Measurements from ENCODE around the gene CERS6. TPM values are rescaled to one million over a fixed set of nuclear protein-coding genes. Genes with fewer than 3 reads are reported as not detected.

Gene CERS6
- total RNA-seq, 4 donors from 2014 or later: 45.0 to 61.2 (median 56.4) TPM

DNA sequence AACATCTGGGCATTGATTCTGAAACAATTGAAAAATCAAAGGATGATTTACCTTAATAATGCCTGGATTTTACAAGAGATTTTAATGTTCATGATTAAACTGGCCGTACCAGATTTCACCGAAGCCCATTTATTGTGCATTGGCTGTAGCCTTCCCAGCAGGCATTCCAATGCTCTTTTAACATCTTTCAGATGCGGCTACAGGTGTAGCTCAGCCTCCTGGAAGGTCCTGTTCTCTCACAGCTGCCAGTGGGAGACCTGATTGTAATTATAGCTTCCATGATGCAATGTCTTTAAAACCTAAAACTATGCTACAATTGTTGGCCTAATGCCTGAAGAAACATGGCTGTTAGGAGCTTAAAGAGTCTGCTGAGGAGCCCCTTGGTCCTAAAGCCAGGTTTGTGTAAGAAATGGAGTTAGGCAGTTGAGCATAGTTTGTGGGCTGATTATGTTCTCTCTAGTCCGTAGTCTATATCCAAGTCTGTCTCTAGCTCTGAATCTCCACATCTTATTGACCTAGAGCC lies 147.4 kb downstream of the CERS6 start:
- no peak for ATAC-seq
- peaks cover 0 to 14% (median 0%) of the 10 kb centered on the region in 3 donors for H3K9me3 ChIP-seq
- H3K4me3 ChIP-seq: no peak overlapping the region
- no peak overlapping the region for H3K27ac ChIP-seq
- H3K4me1 ChIP-seq: peaks cover 0 to 2% (median 0%) of the 10 kb centered on the region in 3 donors
- H3K36me3 ChIP-seq: no peaks in the 10 kb centered on the region
- WGBS, 2 donors (ENCODE audit: low coverage in 1 of 2): 96 to 100% methylated on average over 1 to 4 of the region's 4 CpGs
- TF ChIP-seq POLR2A (IDR thresholded peaks at IDR 0.05) (no peak), EP300 (IDR thresholded peaks at IDR 0.05) (no peak), POLR2AphosphoS5 (IDR thresholded peaks at IDR 0.05) (no peak)
- TF ChIP-seq, protein P1, sequence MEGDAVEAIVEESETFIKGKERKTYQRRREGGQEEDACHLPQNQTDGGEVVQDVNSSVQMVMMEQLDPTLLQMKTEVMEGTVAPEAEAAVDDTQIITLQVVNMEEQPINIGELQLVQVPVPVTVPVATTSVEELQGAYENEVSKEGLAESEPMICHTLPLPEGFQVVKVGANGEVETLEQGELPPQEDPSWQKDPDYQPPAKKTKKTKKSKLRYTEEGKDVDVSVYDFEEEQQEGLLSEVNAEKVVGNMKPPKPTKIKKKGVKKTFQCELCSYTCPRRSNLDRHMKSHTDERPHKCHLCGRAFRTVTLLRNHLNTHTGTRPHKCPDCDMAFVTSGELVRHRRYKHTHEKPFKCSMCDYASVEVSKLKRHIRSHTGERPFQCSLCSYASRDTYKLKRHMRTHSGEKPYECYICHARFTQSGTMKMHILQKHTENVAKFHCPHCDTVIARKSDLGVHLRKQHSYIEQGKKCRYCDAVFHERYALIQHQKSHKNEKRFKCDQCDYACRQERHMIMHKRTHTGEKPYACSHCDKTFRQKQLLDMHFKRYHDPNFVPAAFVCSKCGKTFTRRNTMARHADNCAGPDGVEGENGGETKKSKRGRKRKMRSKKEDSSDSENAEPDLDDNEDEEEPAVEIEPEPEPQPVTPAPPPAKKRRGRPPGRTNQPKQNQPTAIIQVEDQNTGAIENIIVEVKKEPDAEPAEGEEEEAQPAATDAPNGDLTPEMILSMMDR (IDR thresholded peaks at IDR 0.05): no peak
- no peaks in the 10 kb centered on the region for H3K27me3 ChIP-seq

DNA sequence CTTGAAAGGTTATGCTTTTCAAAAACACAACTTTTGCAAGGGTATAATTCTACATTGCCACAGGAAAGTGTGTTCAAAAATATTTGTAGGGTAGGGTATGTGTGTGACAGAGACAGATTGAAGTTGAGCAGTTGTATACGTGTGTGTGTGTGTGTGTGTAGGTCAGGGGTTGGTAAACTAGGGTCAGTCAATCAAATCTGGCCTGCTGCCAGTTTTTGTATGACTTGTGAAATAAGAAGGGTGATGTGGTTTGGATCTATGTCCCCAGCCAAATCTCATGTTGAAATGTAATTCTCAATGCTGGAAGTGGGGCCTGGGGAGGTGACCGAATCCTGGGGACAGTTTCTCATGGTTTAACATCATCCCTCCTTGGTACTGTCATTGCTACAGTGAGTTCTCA lies 148.2 kb downstream of the CERS6 start:
- 80 to 100% methylated on average over 1 to 2 of the region's 2 CpGs for WGBS, 2 donors (ENCODE audit: low coverage in 1 of 2)
- Histone ChIP-seq H3K4me3 (no peak overlapping the region), H3K9me3 (peaks cover 0 to 14% (median 0%) of the 10 kb centered on the region in 3 donors), H3K36me3 (no peaks in the 10 kb centered on the region), H3K27me3 (no peaks in the 10 kb centered on the region), H3K4me1 (no peaks in the 10 kb centered on the region), H3K27ac (no peak overlapping the region)
- TF ChIP-seq, protein P1 (IDR thresholded peaks at IDR 0.05): no peak
- TF ChIP-seq POLR2AphosphoS5 (IDR thresholded peaks at IDR 0.05) (no peak), POLR2A (IDR thresholded peaks at IDR 0.05) (no peak)
- ATAC-seq: no peak

DNA sequence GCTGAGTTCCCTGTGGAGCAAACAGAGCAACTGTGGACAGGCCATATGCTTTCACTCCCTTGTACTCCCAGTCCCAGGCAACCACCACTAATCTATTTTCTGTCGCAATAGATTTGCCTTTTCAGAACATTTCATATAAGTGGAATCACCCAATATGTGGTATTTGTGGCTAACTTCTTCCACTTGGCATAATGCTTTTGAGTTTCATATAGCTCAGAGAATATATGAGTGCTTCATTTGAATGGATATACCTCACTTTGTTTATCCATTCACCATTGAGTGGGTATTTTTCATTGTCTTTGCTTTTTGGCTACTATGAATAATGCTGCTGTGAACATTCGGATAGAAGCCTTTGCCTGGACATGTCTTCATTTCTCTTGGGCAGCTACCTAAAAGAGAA lies 151.9 kb downstream of the CERS6 start:
- 84 to 90% methylated on average over 2 of the region's 2 CpGs for WGBS, 2 donors (ENCODE audit: low coverage in 1 of 2)
- TF ChIP-seq POLR2A (IDR thresholded peaks at IDR 0.05) (no peak), EP300 (IDR thresholded peaks at IDR 0.05) (no peak)
- TF ChIP-seq, protein P1 (IDR thresholded peaks at IDR 0.05): no peak
- Histone ChIP-seq H3K27me3 (no peaks in the 10 kb centered on the region), H3K9me3 (peaks cover 0 to 14% (median 0%) of the 10 kb centered on the region in 3 donors), H3K4me1 (peaks cover 0 to 15% (median 0%) of the 10 kb centered on the region in 3 donors), H3K27ac (no peak overlapping the region), H3K36me3 (no peaks in the 10 kb centered on the region), H3K4me3 (no peak overlapping the region)
- ATAC-seq: no peak

DNA sequence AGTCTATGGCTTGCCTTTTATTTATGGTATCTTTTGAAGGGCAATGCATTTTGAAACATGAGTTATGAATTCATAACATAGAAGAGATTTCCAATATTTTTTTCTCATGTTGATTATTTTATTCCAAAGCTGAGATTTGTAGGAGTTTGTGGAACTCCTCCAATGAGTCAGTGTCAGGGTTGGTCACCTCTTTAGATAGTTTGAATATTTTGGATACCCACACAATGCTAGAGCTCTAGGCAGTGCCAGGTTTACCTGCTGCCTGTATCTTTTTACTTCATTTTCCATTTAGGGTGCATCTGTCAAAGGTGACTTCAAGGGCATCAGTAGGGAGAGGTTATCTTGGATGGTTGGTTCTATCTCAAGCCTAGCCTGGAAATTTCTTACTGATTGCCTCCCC lies 152.7 kb downstream of the CERS6 start:
- no peak overlapping the region for H3K27ac ChIP-seq
- no peaks in the 10 kb centered on the region for H3K27me3 ChIP-seq
- ATAC-seq: no peak
- H3K4me1 ChIP-seq: peaks cover 0 to 15% (median 0%) of the 10 kb centered on the region in 3 donors
- peaks cover 0 to 14% (median 0%) of the 10 kb centered on the region in 3 donors for H3K9me3 ChIP-seq
- H3K4me3 ChIP-seq: no peak overlapping the region
- no peak for TF ChIP-seq EP300 (IDR thresholded peaks at IDR 0.05)
- TF ChIP-seq POLR2A (IDR thresholded peaks at IDR 0.05): no peak
- no peak for TF ChIP-seq POLR2AphosphoS5 (IDR thresholded peaks at IDR 0.05)
- TF ChIP-seq, protein P1 (IDR thresholded peaks at IDR 0.05): no peak
- no peaks in the 10 kb centered on the region for H3K36me3 ChIP-seq

DNA sequence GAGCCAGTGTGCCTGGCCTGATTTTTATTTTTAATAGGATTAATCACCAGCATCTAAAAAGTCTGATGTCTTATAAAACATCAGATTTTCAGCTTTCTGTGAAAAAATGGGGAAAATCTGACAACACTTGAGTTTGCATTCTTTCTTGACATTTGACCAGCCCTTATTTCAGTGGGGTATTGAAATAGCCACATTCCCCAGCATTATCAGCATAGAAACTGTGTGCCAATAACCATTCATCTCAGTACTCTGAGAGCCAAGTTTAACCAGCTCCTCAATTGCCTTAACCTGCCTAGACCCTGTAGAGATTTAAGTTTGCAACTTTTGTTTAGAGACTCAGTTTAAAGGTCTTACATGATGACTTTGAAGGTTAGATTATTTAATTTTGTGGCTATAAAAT lies 155.0 kb downstream of the CERS6 start:
- H3K27ac ChIP-seq: no peak overlapping the region
- no peaks in the 10 kb centered on the region for H3K27me3 ChIP-seq
- H3K36me3 ChIP-seq: no peaks in the 10 kb centered on the region
- H3K9me3 ChIP-seq: no peaks in the 10 kb centered on the region
- no peak overlapping the region for H3K4me3 ChIP-seq
- H3K4me1 ChIP-seq: peaks cover 0 to 15% (median 0%) of the 10 kb centered on the region in 3 donors
- ATAC-seq: no peak
- TF ChIP-seq POLR2AphosphoS5 (IDR thresholded peaks at IDR 0.05) (no peak), EP300 (IDR thresholded peaks at IDR 0.05) (no peak), POLR2A (IDR thresholded peaks at IDR 0.05) (no peak)
- TF ChIP-seq, protein P1 (IDR thresholded peaks at IDR 0.05): no peak
